HEK293 (cell line): ENCODE data around the gene PROX2.

Experiments
- CTCF ChIA-PET: fragments of 350-600 bp; formaldehyde crosslinking; extraction: SDS; loops from one replicate; lab custom pipeline; 2021; ENCODE audit warnings: antibody characterized with exemption; lab: Yijun Ruan, JAX
- POLR2A ChIA-PET: fragments of 300-600 bp; formaldehyde crosslinking; extraction: SDS; loops from one replicate; lab custom pipeline; 2020; ENCODE audit warnings: antibody characterized with exemption, inconsistent platforms; lab: Yijun Ruan, JAX
- H3K27ac ChIP-seq: fragments of 200-500 bp; sonication (Bioruptor generic); 2 replicates; pipeline ENCODE4 v1.5.1; 2014; ENCODE audit warnings: low read depth, low read length, control low read depth, inconsistent platforms; ENCODE audit errors: extremely low read depth
- H3K36me3 ChIP-seq, 2 experiments: fragments of 200-500 bp in 1 of 2; sonication (Bioruptor generic) in 1 of 2; 1 replicate in 1 of 2; 2 replicates in 1 of 2; pipeline ENCODE4 v1.5.1; 2014 to 2017; ENCODE audit warnings: inconsistent platforms in 2 of 2, low read length in 2 of 2; ENCODE audit not compliant: control insufficient read depth in 2 of 2, insufficient read depth in 1 of 2
- H3K4me1 ChIP-seq: fragments of 200-500 bp; sonication (Bioruptor generic); 2 replicates; pipeline ENCODE4 v1.5.1; 2014; ENCODE audit warnings: mild to moderate bottlenecking, low read length, inconsistent platforms; ENCODE audit not compliant: control insufficient read depth, insufficient read depth
- H3K4me3 ChIP-seq: 2 replicates; pipeline ENCODE4 v1.5.1; 2011; ENCODE audit warnings: low read depth, mild to moderate bottlenecking, control low read depth, low read length, moderate library complexity
- H3K9me3 ChIP-seq: fragments of 200-500 bp; sonication (Bioruptor generic); 2 replicates; pipeline ENCODE4 v1.5.1; 2014; ENCODE audit warnings: low read depth, low read length, inconsistent platforms; ENCODE audit not compliant: control insufficient read depth, insufficient read depth
- BCL6B ChIP-seq: fragments of 450-650 bp; formaldehyde crosslinking; IDR thresholded peaks from 2 replicates; pipeline ENCODE4 v1.5.1; 2017; ENCODE audit warnings: missing biosample characterization, missing genetic modification characterization
- HOXC10 ChIP-seq: sonication (generic); formaldehyde crosslinking; IDR thresholded peaks from 2 replicates; pipeline ENCODE4 v1.8.1; 2023; ENCODE audit warnings: mild to moderate bottlenecking, missing genetic modification reagents
- KLF8 ChIP-seq: fragments of 450-650 bp; formaldehyde crosslinking; IDR thresholded peaks from 2 replicates; pipeline ENCODE4 v1.5.1; 2016; ENCODE audit warnings: missing biosample characterization, missing genetic modification characterization
- KLF9 ChIP-seq: fragments of 450-650 bp; formaldehyde crosslinking; IDR thresholded peaks from 2 replicates; pipeline ENCODE4 v1.5.1; 2016; ENCODE audit warnings: missing biosample characterization, missing genetic modification characterization, low read depth
- SETDB1 ChIP-seq: IDR thresholded peaks from one replicate; pipeline ENCODE4 v1.6.1; 2017; ENCODE audit warnings: mild to moderate bottlenecking, low read length, moderate library complexity, mixed read lengths; ENCODE audit not compliant: insufficient read length
- TRIM28 ChIP-seq: IDR thresholded peaks from 2 replicates; pipeline ENCODE4 v1.6.1; 2011; ENCODE audit warnings: low read length, control low read depth, borderline replicate concordance
- ZFHX2 ChIP-seq: fragments of 450-650 bp; formaldehyde crosslinking; conservative IDR thresholded peaks from 2 replicates; pipeline ENCODE4 v1.5.1; 2016; ENCODE audit warnings: missing biosample characterization, missing genetic modification characterization
- ZNF16 ChIP-seq: fragments of 450-650 bp; formaldehyde crosslinking; IDR thresholded peaks from 2 replicates; pipeline ENCODE4 v1.5.1; 2016; ENCODE audit warnings: low read depth, missing biosample characterization, missing genetic modification characterization
- ZNF211 ChIP-seq: fragments of 450-650 bp; formaldehyde crosslinking; IDR thresholded peaks from 2 replicates; pipeline ENCODE4 v1.5.1; 2016; ENCODE audit warnings: low read depth, missing biosample characterization, missing genetic modification characterization
- ZNF311 ChIP-seq: fragments of 450-650 bp; formaldehyde crosslinking; IDR thresholded peaks from 2 replicates; pipeline ENCODE4 v1.5.1; 2017; ENCODE audit warnings: missing biosample characterization, missing genetic modification characterization, borderline replicate concordance
- ZNF335 ChIP-seq: fragments of 450-650 bp; formaldehyde crosslinking; conservative IDR thresholded peaks from 2 replicates; pipeline ENCODE4 v1.5.1; 2016; ENCODE audit warnings: missing biosample characterization, missing genetic modification characterization
- ZNF449 ChIP-seq: fragments of 450-650 bp; formaldehyde crosslinking; IDR thresholded peaks from 2 replicates; pipeline ENCODE4 v1.5.1; 2017; ENCODE audit warnings: missing biosample characterization, mild to moderate bottlenecking, missing genetic modification characterization, moderate library complexity
- ZNF513 ChIP-seq: fragments of 450-650 bp; IDR thresholded peaks from 2 replicates; pipeline ENCODE4 v1.5.1; 2018; ENCODE audit warnings: missing biosample characterization, missing genetic modification characterization
- ZNF530 ChIP-seq: fragments of 450-650 bp; formaldehyde crosslinking; IDR thresholded peaks from 2 replicates; pipeline ENCODE4 v1.5.1; 2016; ENCODE audit warnings: low read depth, missing biosample characterization, missing genetic modification characterization
- ZNF677 ChIP-seq: fragments of 450-650 bp; IDR thresholded peaks from 2 replicates; pipeline ENCODE4 v1.5.0; 2018; ENCODE audit warnings: missing biosample characterization, mild to moderate bottlenecking, missing genetic modification characterization, moderate library complexity
- ZNF707 ChIP-seq: fragments of 450-650 bp; formaldehyde crosslinking; IDR thresholded peaks from 2 replicates; pipeline ENCODE4 v1.5.1; 2016; ENCODE audit warnings: missing biosample characterization, missing genetic modification characterization
- ZSCAN16 ChIP-seq: fragments of 450-650 bp; formaldehyde crosslinking; IDR thresholded peaks from 2 replicates; pipeline ENCODE4 v1.5.1; 2016; ENCODE audit warnings: missing biosample characterization, missing genetic modification characterization
- TF ChIP-seq, protein P1 (sequence below): IDR thresholded peaks from 2 replicates; pipeline ENCODE4 v1.6.1; 2011; ENCODE audit warnings: mild to moderate bottlenecking, low read depth, low read length, borderline replicate concordance
- TF ChIP-seq, protein P2 (sequence below): fragments of 450-650 bp; formaldehyde crosslinking; conservative IDR thresholded peaks from 2 replicates; pipeline ENCODE4 v1.5.1; 2016; ENCODE audit warnings: low read depth, missing biosample characterization, missing genetic modification characterization
- TF ChIP-seq, protein P3 (sequence below): fragments of 450-650 bp; formaldehyde crosslinking; IDR thresholded peaks from 2 replicates; pipeline ENCODE4 v1.5.1; 2017; ENCODE audit warnings: missing biosample characterization, missing genetic modification characterization

PROX2 gene

GRCh38 chr14:74904635-74905503 lies 28.9 kb upstream of the PROX2 start:
- peaks cover 26 to 66% of the 10 kb centered on the region in 2 experiments for H3K36me3 ChIP-seq
- CTCF ChIA-PET = interaction anchor here (0.6 to 6.3 kb wide), 26 partner anchors 8 to 367 kb away, joined by 3 to 195 read pairs (median 5); partner anchors contain the start of gene RPS6KL1

DNA sequence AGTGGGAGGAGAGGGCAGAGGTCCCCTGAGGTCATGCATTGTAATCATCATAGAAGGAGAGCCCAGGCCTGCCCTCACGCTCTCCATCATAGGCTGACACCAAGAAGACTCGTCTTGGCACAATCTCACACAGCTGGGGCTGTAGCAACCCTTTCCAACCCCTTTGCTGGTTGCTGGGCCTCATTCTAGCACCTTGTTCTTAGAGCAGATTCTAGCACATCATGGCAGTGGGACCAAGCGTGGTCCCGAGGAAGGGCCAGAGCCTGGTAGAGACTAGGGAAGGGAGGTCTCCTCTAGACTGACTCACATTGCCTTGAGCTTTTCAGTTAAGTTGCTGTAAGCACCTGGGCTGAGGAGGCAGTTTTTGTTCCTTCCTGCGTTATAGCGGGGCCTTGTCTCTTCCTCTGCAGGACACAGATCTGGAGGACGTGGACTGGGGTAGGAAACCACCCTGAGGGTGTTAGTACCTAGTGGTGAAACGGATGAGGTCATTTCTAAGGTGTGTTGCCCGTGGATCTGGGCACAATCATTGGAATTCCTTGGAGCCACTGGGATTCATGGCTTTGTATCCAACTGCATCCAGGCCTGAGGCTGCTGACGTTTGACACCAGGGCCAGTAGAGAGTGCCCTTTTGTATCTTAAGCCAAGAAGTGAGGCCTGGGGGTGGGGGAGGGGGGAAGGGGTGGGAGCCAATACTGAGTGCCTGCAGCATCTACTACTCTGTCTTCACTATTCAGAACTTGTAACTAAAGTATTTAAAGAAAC lies 27.2 kb upstream of the PROX2 start:
- H3K27ac ChIP-seq = no peak overlapping the region
- CTCF ChIA-PET = interaction anchor here (5.1 kb wide), 1 partner anchor 42 kb away, joined by 22 read pairs; no protein-coding TSS in a partner anchor
- no peak overlapping the region for H3K4me3 ChIP-seq
- POLR2A ChIA-PET = no interaction called here
- H3K36me3 ChIP-seq = peaks cover 32 to 83% of the 10 kb centered on the region in 2 experiments
- H3K4me1 ChIP-seq = no peaks in the 10 kb centered on the region
- H3K9me3 ChIP-seq = no peaks in the 10 kb centered on the region
- TF ChIP-seq ZNF16 (tag by site-specific recombination) = no peak
- no peak for TF ChIP-seq ZNF335 (tag by site-specific recombination)
- TF ChIP-seq, protein P1, sequence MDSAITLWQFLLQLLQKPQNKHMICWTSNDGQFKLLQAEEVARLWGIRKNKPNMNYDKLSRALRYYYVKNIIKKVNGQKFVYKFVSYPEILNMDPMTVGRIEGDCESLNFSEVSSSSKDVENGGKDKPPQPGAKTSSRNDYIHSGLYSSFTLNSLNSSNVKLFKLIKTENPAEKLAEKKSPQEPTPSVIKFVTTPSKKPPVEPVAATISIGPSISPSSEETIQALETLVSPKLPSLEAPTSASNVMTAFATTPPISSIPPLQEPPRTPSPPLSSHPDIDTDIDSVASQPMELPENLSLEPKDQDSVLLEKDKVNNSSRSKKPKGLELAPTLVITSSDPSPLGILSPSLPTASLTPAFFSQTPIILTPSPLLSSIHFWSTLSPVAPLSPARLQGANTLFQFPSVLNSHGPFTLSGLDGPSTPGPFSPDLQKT = no peak
- no peak for TF ChIP-seq ZFHX2 (tag by site-specific recombination)
- no peak for TF ChIP-seq BCL6B (tag by site-specific recombination)
- TF ChIP-seq ZNF677 = no peak
- no peak for TF ChIP-seq ZNF530 (tag by site-specific recombination)
- no peak for TF ChIP-seq ZNF311
- TF ChIP-seq, protein P2, sequence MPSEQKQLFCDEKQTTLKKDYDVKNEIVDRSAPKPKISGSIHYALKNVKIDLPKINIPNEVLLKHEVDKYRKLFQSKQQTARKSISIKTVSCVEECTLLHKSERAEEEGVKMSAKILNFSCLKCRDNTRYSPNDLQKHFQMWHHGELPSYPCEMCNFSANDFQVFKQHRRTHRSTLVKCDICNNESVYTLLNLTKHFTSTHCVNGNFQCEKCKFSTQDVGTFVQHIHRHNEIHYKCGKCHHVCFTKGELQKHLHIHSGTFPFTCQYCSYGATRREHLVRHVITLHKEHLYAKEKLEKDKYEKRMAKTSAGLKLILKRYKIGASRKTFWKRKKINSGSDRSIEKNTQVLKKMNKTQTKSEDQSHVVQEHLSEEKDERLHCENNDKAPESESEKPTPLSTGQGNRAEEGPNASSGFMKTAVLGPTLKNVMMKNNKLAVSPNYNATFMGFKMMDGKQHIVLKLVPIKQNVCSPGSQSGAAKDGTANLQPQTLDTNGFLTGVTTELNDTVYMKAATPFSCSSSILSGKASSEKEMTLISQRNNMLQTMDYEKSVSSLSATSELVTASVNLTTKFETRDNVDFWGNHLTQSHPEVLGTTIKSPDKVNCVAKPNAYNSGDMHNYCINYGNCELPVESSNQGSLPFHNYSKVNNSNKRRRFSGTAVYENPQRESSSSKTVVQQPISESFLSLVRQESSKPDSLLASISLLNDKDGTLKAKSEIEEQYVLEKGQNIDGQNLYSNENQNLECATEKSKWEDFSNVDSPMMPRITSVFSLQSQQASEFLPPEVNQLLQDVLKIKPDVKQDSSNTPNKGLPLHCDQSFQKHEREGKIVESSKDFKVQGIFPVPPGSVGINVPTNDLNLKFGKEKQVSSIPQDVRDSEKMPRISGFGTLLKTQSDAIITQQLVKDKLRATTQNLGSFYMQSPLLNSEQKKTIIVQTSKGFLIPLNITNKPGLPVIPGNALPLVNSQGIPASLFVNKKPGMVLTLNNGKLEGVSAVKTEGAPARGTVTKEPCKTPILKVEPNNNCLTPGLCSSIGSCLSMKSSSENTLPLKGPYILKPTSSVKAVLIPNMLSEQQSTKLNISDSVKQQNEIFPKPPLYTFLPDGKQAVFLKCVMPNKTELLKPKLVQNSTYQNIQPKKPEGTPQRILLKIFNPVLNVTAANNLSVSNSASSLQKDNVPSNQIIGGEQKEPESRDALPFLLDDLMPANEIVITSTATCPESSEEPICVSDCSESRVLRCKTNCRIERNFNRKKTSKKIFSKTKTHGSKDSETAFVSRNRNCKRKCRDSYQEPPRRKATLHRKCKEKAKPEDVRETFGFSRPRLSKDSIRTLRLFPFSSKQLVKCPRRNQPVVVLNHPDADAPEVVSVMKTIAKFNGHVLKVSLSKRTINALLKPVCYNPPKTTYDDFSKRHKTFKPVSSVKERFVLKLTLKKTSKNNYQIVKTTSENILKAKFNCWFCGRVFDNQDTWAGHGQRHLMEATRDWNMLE (tag by site-specific recombination) = no peak

More at GRCh38 chr14:74904635-74905503, 28.9 kb upstream of the PROX2 start:
- POLR2A ChIA-PET = interaction anchor here (1.3 kb wide), 1 partner anchor 44 kb away, joined by 5 read pairs; no protein-coding TSS in a partner anchor
- H3K27ac ChIP-seq = peak overlapping the region; percentile 24; the same call in 1 of the 2 replicates
- TF ChIP-seq SETDB1 (no peak), ZNF449 (tag by site-specific recombination) (no peak), ZNF211 (tag by site-specific recombination) (no peak), HOXC10 (CRISPR knock-in tag) (no peak), KLF9 (tag by site-specific recombination) (no peak), KLF8 (tag by site-specific recombination) (no peak), ZNF707 (tag by site-specific recombination) (no peak), ZSCAN16 (tag by site-specific recombination) (no peak), ZNF513 (tag by site-specific recombination) (no peak), TRIM28 (no peak)
- TF ChIP-seq, protein P3, sequence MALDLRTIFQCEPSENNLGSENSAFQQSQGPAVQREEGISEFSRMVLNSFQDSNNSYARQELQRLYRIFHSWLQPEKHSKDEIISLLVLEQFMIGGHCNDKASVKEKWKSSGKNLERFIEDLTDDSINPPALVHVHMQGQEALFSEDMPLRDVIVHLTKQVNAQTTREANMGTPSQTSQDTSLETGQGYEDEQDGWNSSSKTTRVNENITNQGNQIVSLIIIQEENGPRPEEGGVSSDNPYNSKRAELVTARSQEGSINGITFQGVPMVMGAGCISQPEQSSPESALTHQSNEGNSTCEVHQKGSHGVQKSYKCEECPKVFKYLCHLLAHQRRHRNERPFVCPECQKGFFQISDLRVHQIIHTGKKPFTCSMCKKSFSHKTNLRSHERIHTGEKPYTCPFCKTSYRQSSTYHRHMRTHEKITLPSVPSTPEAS = no peak
- TF ChIP-seq, all 188 proteins: peak for 0
- Histone ChIP-seq H3K9me3 (no peaks in the 10 kb centered on the region), H3K4me1 (no peaks in the 10 kb centered on the region), H3K4me3 (no peak overlapping the region)
